Measurements from ENCODE around the gene PUS3. TPM values are rescaled to one million over a fixed set of nuclear protein-coding genes. Genes with fewer than 3 reads are reported as not detected.

Gene PUS3
- total and polyA plus RNA-seq, 2 experiments from 2014 or later, result 11.4 to 13.0 TPM

DNA sequence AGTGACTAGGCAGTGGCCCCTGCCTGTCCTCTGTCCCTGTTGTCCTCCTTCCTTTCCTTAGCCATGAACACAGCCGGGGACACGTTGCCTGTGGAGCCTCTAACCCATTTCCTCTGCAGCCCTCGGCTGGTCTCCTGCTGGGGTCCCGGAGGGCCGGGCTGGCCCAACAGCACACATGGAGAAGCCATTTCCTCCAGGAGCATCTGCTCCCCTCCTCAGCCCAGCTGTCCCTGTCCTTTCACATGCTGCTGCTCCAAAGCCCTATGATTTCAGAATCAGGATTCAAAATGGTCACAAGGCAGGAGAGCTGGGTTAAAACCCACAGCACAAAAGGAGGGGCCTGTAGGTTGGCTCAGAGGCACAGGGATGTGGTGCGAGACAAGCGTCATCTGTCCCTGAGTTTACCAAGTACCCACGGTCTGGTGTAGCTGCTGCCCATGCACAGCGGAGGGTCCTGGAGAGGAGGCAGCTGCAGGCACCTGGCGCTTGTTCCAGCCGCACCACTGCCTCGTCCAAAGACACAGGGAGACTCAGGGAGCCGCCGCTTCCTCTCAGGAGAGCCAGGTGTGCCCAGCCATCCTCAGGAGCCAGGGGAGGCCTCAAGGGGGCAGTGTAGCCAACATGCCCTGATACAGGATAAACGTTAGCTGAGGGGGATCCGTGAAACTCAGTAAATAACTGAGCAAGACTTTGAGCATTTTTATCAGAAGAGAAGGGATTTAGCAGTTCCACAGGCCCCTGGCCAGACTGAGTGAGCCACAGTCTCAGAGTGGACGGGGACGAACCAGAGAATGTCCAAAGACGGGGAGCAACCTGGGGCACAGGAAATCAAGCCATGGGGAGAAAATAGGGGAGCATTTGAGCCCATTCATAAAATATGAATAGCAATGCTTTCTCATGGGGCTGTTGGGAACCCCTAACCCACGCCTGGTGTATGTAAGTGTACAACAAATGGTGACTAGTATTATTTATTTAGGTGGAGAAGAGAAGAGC lies 38.9 kb upstream of the PUS3 start:
- TF ChIP-seq, protein P1, sequence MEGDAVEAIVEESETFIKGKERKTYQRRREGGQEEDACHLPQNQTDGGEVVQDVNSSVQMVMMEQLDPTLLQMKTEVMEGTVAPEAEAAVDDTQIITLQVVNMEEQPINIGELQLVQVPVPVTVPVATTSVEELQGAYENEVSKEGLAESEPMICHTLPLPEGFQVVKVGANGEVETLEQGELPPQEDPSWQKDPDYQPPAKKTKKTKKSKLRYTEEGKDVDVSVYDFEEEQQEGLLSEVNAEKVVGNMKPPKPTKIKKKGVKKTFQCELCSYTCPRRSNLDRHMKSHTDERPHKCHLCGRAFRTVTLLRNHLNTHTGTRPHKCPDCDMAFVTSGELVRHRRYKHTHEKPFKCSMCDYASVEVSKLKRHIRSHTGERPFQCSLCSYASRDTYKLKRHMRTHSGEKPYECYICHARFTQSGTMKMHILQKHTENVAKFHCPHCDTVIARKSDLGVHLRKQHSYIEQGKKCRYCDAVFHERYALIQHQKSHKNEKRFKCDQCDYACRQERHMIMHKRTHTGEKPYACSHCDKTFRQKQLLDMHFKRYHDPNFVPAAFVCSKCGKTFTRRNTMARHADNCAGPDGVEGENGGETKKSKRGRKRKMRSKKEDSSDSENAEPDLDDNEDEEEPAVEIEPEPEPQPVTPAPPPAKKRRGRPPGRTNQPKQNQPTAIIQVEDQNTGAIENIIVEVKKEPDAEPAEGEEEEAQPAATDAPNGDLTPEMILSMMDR (IDR thresholded peaks at IDR 0.05; ENCODE audit: low read depth, low read length), result peak; percentile 82
- no peaks in the 10 kb centered on the region for H3K36me3 ChIP-seq
- DNase-seq (ENCODE audit: low read depth in 1 of 2, low spot score in 1 of 2), result peak; percentile 48 to 66
- H3K27me3 ChIP-seq, result no peaks in the 10 kb centered on the region
- H3K4me3 ChIP-seq, result no peak overlapping the region
- H3K4me1 ChIP-seq (ENCODE audit: low read depth), result no peaks in the 10 kb centered on the region
- H3K9me3 ChIP-seq (ENCODE audit: low read depth), result no peaks in the 10 kb centered on the region
- H3K27ac ChIP-seq, result no peak overlapping the region

DNA sequence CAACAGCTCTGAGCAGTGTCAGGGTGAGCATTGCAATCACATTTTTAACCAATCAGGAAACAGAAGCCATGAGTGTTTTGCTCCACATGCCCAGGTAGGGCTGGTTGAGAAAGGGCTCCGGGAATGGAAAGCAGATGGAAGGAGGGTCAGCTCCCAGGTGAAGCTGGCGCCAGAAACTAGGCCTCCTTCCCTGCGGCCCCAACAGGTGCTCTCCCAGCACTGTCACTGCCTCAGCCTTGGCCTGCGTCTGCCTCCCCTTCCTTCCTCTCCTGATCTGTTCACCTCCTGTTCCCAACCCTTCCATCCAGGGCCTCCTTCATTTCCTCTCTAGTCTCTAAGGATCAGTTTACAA lies 38.2 kb upstream of the PUS3 start:
- Histone ChIP-seq H3K27ac (no peak overlapping the region), H3K4me1 (ENCODE audit: low read depth) (no peaks in the 10 kb centered on the region), H3K9me3 (ENCODE audit: low read depth) (no peaks in the 10 kb centered on the region), H3K4me3 (no peak overlapping the region), H3K27me3 (no peaks in the 10 kb centered on the region), H3K36me3 (no peaks in the 10 kb centered on the region)
- DNase-seq (ENCODE audit: low read depth in 1 of 2, low spot score in 1 of 2), result no peak
- TF ChIP-seq, protein P1 (IDR thresholded peaks at IDR 0.05; ENCODE audit: low read depth, low read length), result no peak

DNA sequence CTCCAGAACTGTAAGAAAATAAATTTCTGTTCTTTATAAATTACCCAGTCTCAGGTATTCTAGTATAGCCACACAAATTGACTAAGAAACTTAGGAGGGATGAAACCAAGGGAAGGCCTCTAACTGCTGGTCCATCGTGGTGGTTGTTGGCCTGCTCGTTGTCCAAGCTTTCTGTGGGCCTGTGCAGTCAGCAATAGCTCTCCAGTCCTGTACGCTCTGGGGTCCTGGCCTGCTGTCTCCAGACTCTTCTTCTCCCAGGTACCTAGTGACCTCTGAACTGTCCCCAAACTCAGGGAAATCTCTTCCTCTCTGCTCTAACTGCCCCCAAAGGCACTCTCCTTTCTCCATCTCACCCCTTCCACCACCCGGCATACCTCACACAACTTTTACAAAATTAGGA lies 37.1 kb upstream of the PUS3 start:
- TF ChIP-seq, protein P1 (IDR thresholded peaks at IDR 0.05; ENCODE audit: low read depth, low read length), result no peak

DNA sequence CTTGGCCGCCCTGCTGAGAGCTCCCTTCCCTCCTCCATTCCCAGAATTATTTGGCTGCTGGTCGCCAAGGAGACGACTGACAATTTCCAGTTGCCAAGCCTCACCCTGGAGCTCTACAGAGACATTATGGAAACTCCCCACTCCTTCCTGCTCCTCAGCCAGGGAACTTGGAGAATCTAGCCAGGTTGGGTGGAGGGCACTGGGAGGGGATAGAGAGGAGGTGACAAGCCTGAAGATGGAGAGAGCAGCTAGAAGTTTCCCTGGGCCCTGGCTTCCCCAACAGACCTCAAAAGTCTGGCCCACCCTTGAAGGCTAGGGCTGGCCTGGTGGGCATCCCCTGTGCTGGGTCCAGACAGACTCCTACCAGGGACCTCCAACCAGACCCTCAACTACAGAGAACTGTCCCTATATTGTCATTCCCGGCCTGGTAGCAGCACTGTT lies 36.1 kb upstream of the PUS3 start:
- DNase-seq (ENCODE audit: low read depth in 1 of 2, low spot score in 1 of 2), result peak in 1 of 2 donors; percentile 32
- Histone ChIP-seq H3K4me1 (ENCODE audit: low read depth) (no peaks in the 10 kb centered on the region), H3K9me3 (ENCODE audit: low read depth) (no peaks in the 10 kb centered on the region), H3K4me3 (no peak overlapping the region), H3K36me3 (no peaks in the 10 kb centered on the region), H3K27ac (no peak overlapping the region), H3K27me3 (no peaks in the 10 kb centered on the region)
- TF ChIP-seq, protein P1 (IDR thresholded peaks at IDR 0.05; ENCODE audit: low read depth, low read length), result no peak

More for the DNA sequence above, 37.1 kb upstream of the PUS3 start:
- Histone ChIP-seq H3K4me1 (ENCODE audit: low read depth) (no peaks in the 10 kb centered on the region), H3K36me3 (no peaks in the 10 kb centered on the region), H3K27ac (no peak overlapping the region), H3K4me3 (no peak overlapping the region), H3K9me3 (ENCODE audit: low read depth) (no peaks in the 10 kb centered on the region), H3K27me3 (no peaks in the 10 kb centered on the region)
- DNase-seq (ENCODE audit: low read depth in 1 of 2, low spot score in 1 of 2), result no peak

DNA sequence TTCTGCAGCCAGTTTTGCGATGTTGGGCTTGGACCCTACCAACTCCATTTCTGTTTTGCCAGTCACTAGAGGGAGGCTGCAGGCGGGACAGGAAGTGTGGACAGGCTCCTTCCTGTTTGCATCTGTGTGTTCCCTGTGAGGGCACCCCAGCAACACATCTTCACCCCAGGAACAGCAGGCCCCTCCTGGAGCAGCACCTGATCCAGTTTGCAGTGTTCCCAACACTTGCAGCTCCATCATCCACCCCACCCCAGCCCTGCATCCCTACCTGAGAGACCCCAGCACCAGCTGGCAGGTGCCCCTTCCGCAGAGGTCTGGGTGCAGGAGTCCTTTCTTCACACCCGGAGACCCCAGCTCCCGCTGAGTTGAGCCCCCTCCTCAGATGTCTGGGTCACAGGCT lies 35.4 kb upstream of the PUS3 start:
- DNase-seq (ENCODE audit: low read depth in 1 of 2, low spot score in 1 of 2), result no peak
- TF ChIP-seq, protein P1 (IDR thresholded peaks at IDR 0.05; ENCODE audit: low read depth, low read length), result no peak

More for the DNA sequence above, 35.4 kb upstream of the PUS3 start:
- Histone ChIP-seq H3K9me3 (ENCODE audit: low read depth) (no peaks in the 10 kb centered on the region), H3K27me3 (no peaks in the 10 kb centered on the region), H3K27ac (no peak overlapping the region), H3K4me3 (no peak overlapping the region), H3K4me1 (ENCODE audit: low read depth) (no peaks in the 10 kb centered on the region), H3K36me3 (no peaks in the 10 kb centered on the region)
